Neural cell (in vitro differentiated cells): ENCODE data around the gene ATP5F1E. TPM values are rescaled to one million over a fixed set of nuclear protein-coding genes. Genes with fewer than 3 reads are reported as not detected.

Source experiments
- H2AFZ ChIP-seq: fragments of 200-600, 300-800 bp; sonication (generic), shearing (Covaris generic); 2 replicates; pipeline ENCODE4 v1.6.0; 2014; ENCODE audit warnings: low read depth, mild to moderate bottlenecking, antibody characterized with exemption, low read length, moderate library complexity
- H3F3A ChIP-seq: fragments of 200-600 bp; shearing (Covaris generic); 2 replicates; pipeline ENCODE4 v1.6.1; 2016; ENCODE audit warnings: mild to moderate bottlenecking, moderate library complexity, mixed read lengths, antibody characterized with exemption, low read length; ENCODE audit not compliant: insufficient read depth, poor library complexity, severe bottlenecking
- H3K27ac ChIP-seq: fragments of 200-600, 300-800 bp; sonication (generic), shearing (Covaris generic); 2 replicates; pipeline ENCODE4 v1.5.1; 2014; ENCODE audit warnings: mild to moderate bottlenecking, low read length, moderate library complexity
- H3K27me3 ChIP-seq: fragments of 300-800, 200-600 bp; sonication (generic), shearing (Covaris generic); 2 replicates; pipeline ENCODE4 v1.6.0; 2014; ENCODE audit warnings: mild to moderate bottlenecking, low read depth, low read length, moderate library complexity; ENCODE audit not compliant: insufficient read depth
- H3K36me3 ChIP-seq: fragments of 300-800, 200-600 bp; sonication (generic), shearing (Covaris generic); 2 replicates; pipeline ENCODE4 v1.5.1; 2014; ENCODE audit warnings: mild to moderate bottlenecking, antibody characterized with exemption, low read length, moderate library complexity; ENCODE audit not compliant: insufficient read depth
- H3K4me2 ChIP-seq: fragments of 300-800, 200-600 bp; sonication (generic), shearing (Covaris generic); 2 replicates; pipeline ENCODE4 v1.6.0; 2014; ENCODE audit warnings: mild to moderate bottlenecking, low read length
- H3K4me3 ChIP-seq: fragments of 300-800, 200-600 bp; sonication (generic), shearing (Covaris generic); 2 replicates; pipeline ENCODE4 v1.5.1; 2014; ENCODE audit warnings: mild to moderate bottlenecking, low read length, moderate library complexity
- H3K79me2 ChIP-seq: fragments of 200-600 bp; shearing (Covaris generic); replicated peaks from 2 replicates; pipeline ENCODE4 v1.6.0; 2014; ENCODE audit warnings: mild to moderate bottlenecking, low read length, moderate library complexity; ENCODE audit not compliant: insufficient read depth
- H3K9ac ChIP-seq: fragments of 300-800, 200-600 bp; sonication (generic), shearing (Covaris generic); 2 replicates; pipeline ENCODE4 v1.6.1; 2016; ENCODE audit warnings: mild to moderate bottlenecking, low read length, mixed read lengths
- H3K9me2 ChIP-seq: fragments of 200-600 bp; shearing (Covaris generic); 2 replicates; pipeline ENCODE4 v1.6.1; 2016; ENCODE audit warnings: mild to moderate bottlenecking, low read length, mixed read lengths; ENCODE audit not compliant: insufficient read depth
- H3K9me3 ChIP-seq: fragments of 200-600, 300-800 bp; sonication (generic), shearing (Covaris generic); 2 replicates; pipeline ENCODE4 v1.6.1; 2016; ENCODE audit warnings: mild to moderate bottlenecking, mixed run types, low read length, moderate library complexity, mixed read lengths
- H4K20me1 ChIP-seq: fragments of 200-600 bp; shearing (Covaris generic); 2 replicates; pipeline ENCODE4 v1.6.1; 2016; ENCODE audit warnings: mild to moderate bottlenecking, mixed run types; ENCODE audit not compliant: insufficient read depth
- POLR2AphosphoS5 ChIP-seq: IDR thresholded peaks from 2 replicates; pipeline ENCODE4 v1.6.1; 2012
- RAD21 ChIP-seq: fragments of 450-650 bp; conservative IDR thresholded peaks from 2 replicates; pipeline ENCODE4 v1.6.1; 2014; ENCODE audit warnings: antibody characterized with exemption, mild to moderate bottlenecking, moderate library complexity
- SMC3 ChIP-seq: fragments of 450-650 bp; conservative IDR thresholded peaks from 2 replicates; pipeline ENCODE4 v1.6.1; 2014; ENCODE audit warnings: antibody characterized with exemption, mild to moderate bottlenecking, moderate library complexity; ENCODE audit not compliant: poor library complexity
- TAF1 ChIP-seq: IDR thresholded peaks from 2 replicates; pipeline ENCODE4 v1.6.1; 2012; ENCODE audit warnings: low read depth
- polyA plus RNA-seq: library from polyadenylated mRNA; depleted of rRNA; stranded (reverse); fragments of >200 nt; gene quantifications from 2 replicates; pipeline ENCODE4 v1.2.3, GENCODE V29; 2014
- TF ChIP-seq, protein P1 (sequence below): fragments of 450-650 bp; IDR thresholded peaks from 2 replicates; pipeline ENCODE4 v1.5.1; 2014; ENCODE audit warnings: antibody characterized with exemption, mild to moderate bottlenecking, moderate library complexity; ENCODE audit not compliant: poor library complexity, severe bottlenecking
- TF ChIP-seq, protein P2 (sequence below): IDR thresholded peaks from 2 replicates; pipeline ENCODE4 v1.6.1; 2012; ENCODE audit warnings: borderline replicate concordance

ATP5F1E gene
- polyA plus RNA-seq, 1 donor from 2014 or later, result 133 TPM

DNA sequence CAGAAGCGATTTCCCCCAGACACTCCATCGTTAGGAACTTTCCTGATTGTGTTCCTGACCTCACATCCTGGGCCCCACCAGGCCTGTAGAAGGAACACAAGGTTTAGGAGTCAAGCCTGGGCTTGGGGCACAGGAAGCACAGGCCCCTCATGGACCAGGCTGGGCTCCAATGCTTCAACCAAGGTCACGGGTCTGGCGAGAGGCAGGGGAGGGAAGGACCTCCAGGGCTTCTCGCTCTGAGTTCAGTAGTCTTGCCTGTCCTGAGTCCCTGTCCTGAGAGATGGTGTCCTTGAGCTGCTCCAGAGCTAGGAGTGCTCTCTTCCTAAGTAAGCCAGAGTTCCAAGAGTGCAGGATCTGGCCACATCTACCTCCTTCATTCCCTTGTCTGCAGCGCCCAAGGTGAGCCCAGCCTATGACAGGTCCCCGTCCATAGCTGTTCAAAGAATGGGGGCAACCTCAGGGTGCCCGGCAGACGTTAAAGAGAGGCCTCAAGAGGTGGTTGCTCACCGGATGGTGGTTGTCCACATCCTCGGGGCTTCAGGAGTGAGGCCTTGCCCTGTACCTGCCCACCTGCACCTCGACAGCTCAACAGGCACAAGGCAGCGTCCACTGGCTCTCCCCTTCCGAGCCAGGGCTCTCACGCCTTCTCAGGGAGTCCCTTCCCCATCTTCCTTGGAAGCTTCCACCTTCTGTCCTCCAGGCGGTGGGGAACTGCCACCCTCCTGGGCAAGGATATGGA is 14.5 kb downstream of the ATP5F1E start:
- Histone ChIP-seq H3K36me3 (no peaks in the 10 kb centered on the region), H3K9me2 (no peaks in the 10 kb centered on the region)

DNA sequence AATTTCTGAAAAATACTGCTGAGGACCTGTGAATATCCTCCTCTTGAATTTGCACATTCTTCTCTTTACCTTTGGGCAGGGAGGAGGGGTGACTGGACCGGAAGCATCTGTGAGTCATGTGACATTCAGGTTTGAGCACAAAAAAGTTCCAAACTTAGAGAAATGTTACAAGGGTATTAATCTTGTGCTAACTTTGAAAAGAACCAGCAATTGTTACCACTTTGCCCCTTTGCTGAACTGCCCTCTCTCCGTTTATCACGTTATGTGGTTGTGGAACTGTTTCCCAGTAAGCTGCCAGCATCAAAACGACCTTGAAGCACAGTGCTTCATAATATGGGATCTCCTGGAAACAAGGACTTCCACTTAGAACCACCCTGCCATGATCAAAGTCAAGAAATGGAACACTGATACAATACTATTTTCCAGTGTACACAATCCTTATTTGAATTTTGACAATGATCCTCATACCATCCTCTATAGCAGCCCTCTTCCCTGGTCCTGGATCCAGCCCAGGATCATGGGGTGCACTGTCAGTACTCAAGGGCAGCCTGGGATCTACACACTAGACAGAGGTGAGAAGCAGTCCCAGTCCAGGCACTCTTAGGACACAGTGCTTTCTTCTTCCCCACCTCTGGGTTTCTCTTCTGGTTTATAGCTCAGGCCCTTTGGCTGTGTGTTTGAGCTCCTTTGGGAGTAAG is 15.2 kb downstream of the ATP5F1E start:
- Histone ChIP-seq H3F3A (no peaks in the 10 kb centered on the region), H3K9me2 (no peaks in the 10 kb centered on the region), H3K79me2 (no peaks in the 10 kb centered on the region), H2AFZ (no peak overlapping the region), H3K9ac (no peak overlapping the region), H3K4me2 (no peak overlapping the region), H3K27me3 (no peaks in the 10 kb centered on the region), H4K20me1 (no peaks in the 10 kb centered on the region), H3K4me3 (no peak overlapping the region), H3K36me3 (no peaks in the 10 kb centered on the region), H3K27ac (no peak overlapping the region), H3K9me3 (no peaks in the 10 kb centered on the region)
- TF ChIP-seq, protein P1, sequence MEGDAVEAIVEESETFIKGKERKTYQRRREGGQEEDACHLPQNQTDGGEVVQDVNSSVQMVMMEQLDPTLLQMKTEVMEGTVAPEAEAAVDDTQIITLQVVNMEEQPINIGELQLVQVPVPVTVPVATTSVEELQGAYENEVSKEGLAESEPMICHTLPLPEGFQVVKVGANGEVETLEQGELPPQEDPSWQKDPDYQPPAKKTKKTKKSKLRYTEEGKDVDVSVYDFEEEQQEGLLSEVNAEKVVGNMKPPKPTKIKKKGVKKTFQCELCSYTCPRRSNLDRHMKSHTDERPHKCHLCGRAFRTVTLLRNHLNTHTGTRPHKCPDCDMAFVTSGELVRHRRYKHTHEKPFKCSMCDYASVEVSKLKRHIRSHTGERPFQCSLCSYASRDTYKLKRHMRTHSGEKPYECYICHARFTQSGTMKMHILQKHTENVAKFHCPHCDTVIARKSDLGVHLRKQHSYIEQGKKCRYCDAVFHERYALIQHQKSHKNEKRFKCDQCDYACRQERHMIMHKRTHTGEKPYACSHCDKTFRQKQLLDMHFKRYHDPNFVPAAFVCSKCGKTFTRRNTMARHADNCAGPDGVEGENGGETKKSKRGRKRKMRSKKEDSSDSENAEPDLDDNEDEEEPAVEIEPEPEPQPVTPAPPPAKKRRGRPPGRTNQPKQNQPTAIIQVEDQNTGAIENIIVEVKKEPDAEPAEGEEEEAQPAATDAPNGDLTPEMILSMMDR, result no peak
- TF ChIP-seq, protein P2, sequence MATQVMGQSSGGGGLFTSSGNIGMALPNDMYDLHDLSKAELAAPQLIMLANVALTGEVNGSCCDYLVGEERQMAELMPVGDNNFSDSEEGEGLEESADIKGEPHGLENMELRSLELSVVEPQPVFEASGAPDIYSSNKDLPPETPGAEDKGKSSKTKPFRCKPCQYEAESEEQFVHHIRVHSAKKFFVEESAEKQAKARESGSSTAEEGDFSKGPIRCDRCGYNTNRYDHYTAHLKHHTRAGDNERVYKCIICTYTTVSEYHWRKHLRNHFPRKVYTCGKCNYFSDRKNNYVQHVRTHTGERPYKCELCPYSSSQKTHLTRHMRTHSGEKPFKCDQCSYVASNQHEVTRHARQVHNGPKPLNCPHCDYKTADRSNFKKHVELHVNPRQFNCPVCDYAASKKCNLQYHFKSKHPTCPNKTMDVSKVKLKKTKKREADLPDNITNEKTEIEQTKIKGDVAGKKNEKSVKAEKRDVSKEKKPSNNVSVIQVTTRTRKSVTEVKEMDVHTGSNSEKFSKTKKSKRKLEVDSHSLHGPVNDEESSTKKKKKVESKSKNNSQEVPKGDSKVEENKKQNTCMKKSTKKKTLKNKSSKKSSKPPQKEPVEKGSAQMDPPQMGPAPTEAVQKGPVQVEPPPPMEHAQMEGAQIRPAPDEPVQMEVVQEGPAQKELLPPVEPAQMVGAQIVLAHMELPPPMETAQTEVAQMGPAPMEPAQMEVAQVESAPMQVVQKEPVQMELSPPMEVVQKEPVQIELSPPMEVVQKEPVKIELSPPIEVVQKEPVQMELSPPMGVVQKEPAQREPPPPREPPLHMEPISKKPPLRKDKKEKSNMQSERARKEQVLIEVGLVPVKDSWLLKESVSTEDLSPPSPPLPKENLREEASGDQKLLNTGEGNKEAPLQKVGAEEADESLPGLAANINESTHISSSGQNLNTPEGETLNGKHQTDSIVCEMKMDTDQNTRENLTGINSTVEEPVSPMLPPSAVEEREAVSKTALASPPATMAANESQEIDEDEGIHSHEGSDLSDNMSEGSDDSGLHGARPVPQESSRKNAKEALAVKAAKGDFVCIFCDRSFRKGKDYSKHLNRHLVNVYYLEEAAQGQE, result no peak
- TF ChIP-seq SMC3, result no peak
- TF ChIP-seq TAF1, result no peak
- TF ChIP-seq POLR2AphosphoS5, result no peak

More for the DNA sequence above, 14.5 kb downstream of the ATP5F1E start:
- Histone ChIP-seq H3K27ac (no peak overlapping the region), H3K27me3 (no peaks in the 10 kb centered on the region), H2AFZ (no peak overlapping the region), H3K79me2 (no peaks in the 10 kb centered on the region), H3K9ac (no peak overlapping the region), H3F3A (no peaks in the 10 kb centered on the region), H3K4me2 (no peak overlapping the region), H4K20me1 (no peaks in the 10 kb centered on the region), H3K4me3 (no peak overlapping the region), H3K9me3 (no peaks in the 10 kb centered on the region)
- TF ChIP-seq TAF1 (no peak), RAD21 (no peak)
- TF ChIP-seq, protein P2, result no peak
